ENCODE measurements around the gene GLOD4.
"Not testable (repeated sequence)": the region's sequence is repeated elsewhere in the genome, so short reads cannot be mapped to it uniquely, and the experiment has no call there.

Gene GLOD4

GRCh38 chr17:778096-778495 is 4.0 kb downstream of the GLOD4 start:
- no peak for DNase-seq

DNA sequence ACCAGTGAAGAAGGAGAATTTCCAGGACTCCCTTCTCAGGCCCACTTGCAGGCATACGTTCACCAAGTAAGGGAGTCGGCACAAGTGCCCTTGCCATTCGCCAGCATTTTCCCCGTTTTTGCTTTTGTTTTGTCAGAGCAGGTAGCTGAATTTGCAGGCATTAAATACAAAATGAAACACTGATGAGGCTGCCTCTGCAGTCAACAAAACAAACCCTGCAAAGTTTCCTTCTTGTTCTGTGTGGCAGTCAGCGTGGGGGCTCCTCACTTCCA is 7.8 kb downstream of the GLOD4 start:
- DNase-seq = no peak

GRCh38 chr17:773467-774312 is 8.4 kb downstream of the GLOD4 start:
- DNase-seq = peak in 1 of 56 donors; percentile 8

DNA sequence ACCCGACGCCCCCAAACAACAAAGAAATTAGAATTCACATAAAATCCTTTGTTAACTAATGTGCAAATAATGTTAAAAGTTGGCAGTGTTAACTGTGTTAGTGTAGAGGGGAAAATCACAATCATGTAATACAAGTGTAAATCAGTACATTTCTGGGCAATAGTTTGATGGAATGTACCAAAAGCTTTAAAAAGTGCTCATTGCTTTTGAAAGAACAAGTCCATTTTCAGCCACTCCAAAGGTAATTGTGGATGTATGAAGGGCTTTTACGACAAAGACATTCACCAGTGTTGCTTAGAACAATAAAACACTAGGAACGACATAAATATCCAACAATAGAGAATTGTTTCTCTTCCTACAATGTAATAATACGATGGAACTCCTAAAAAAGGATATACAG is 9.1 kb downstream of the GLOD4 start:
- DNase-seq = no peak

DNA sequence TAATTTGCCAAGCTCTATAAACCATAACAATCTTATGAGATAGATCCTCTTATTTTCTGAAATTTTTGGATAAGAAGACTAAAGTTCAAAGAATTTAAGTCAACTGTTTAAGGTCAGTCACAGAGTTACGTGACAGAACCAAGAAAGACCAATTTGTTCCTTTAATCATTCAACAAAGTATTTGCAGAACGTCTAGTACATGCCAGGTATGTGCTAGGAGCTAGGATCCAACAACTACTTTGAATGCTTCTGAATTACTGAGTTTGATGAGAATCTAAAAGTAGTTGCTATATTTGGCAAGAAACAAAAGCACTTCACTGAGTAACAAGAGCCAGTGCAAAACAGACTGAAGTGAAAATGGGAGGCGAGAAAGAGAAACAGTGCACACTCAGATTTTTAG is 15.0 kb downstream of the GLOD4 start:
- DNase-seq = no peak

- DNase-seq = no peak
These were observed 21.7 kb downstream of the GLOD4 start for GRCh38 chr17:760371-760770.

DNA sequence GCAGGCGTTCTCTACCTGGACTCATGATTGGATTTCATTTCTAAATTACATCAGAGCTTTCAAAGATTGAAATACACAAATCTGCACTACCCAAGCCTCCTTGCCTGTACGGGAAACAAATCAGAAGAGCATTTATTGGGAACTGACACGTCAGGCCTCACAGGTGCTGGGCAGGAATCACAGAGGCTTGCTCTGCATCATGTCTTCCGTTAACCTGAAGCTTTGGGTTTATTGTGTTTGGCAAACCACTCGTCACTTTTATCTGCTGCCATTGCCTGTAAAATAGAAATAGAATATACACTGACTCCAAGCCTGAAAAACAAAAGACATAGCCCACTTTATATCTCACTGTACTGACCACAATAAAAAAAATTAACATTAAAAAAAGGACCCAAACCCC is 22.1 kb downstream of the GLOD4 start:
- DNase-seq = no peak

DNA sequence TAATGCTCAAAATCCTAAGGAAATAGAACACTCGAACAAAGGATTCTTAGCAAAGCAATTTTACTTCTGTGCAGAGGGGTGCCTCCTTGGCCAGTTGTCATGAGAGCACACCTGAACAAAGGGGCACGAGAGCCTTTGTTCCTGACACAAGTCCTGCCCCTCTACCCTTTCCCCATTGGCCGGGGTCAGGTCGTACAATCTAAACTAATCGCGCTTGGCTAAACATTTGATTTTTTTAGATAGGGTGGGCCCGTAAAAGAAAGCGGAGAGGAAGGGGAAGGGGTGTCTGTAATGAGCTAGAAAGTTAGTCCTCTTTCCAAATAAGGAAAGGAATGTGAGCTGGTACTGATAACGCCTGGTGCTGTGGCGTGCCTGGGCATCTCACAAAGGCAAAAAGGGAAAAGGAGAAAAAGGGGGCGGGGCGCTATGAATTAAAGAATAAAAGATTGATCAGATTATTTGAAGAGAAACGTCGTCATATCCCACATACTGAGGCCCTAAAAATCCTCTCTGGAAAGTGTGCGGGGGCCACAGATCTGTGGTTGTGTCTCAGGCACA is 26.0 kb downstream of the GLOD4 start:
- DNase-seq = not testable (repeated sequence)

DNA sequence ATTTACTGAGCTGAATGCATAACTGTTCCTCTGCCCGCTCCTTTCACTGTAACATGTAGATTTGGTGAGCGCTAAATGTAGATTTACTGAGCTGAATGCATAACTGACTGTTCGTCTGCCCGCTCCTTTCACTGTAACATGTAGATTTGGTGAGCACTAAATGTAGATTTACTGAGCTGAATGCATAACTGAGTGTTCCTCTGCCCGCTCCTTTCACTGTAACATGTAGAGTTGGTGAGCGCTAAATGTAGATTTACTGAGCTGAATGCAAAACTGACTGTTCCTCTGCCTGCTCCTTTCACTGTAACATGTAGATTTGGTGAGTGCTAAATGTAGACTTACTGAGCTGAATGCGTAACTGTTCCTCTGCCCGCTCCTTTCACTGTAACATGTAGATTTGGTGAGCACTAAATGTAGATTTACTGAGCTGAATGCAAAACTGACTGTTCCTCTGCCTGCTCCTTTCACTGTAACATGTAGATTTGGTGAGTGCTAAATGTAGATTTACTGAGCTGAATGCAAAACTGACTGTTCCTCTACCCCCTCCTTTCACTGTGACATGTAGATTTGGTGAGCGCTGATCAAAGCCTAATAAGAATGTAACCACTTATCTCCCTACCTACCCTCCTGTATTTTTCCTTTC is 26.6 kb downstream of the GLOD4 start:
- DNase-seq = not testable (repeated sequence)

- DNase-seq = no peak
These were observed 28.7 kb downstream of the GLOD4 start for GRCh38 chr17:753418-753817.

DNA sequence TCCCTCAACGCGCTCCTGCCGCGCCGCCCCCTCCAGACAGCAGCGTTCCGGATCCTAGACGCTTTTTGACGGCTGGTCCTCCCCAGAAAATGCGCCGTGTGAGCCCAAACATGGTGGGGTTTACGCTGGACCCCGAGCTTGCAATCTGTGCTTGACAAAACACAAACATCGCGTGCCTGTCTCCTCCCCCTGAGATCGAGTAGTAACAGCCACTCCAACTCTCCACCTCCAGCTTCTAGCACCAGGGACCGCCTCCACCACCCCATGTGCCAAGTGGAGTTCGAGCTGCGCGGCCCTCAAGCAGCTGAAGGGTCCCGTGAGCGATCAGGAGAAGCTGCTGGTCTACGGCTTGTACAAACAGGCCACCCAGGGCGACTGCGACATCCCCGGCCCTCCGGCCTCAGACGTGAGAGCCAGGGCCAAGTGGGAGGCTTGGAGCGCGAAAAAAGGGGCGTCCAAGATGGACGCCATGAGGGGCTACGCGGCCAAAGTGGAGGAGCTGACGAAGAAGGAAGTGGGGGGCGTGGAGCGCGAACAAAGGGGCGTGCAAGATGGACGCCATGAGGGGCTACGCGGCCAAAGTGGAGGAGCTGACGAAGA is 29.4 kb downstream of the GLOD4 start:
- peak in 17 of 56 donors; percentile 18 to 51 (median 37) for DNase-seq

DNA sequence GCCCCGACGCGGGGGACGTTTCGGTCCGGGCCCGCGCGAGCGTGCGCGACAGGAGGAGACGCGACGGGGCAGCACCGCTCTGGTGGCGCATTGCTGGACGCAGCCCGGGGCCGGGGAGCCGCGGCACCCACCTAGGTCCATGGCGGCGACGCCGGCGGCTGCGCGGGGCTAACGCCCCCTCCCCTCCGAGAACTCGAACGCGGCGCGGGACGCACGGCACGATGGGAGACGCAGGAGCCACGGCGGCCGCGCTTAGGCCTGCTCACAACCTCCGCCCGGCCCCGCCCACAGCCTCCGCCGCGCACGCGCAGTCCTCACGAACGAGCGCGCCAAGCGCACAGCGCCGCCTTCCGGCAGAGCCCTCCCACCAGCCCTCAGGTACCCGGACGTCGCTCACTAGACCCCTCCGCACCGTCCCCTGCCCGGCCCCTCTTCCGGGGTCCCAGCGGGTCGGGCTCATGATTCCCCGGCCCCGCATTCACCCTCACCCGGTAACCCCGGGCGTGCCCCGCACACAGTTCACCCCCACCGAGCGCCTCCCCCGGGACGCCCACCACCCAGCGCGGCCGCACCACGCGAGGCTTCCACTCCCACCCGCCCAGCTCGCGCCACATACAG is 30.0 kb downstream of the GLOD4 start, which contains the start of gene GEMIN4:
GEMIN4 (minus strand) TSS at position 263 of the 618 bp plus-strand sequence; CDS start at position 141, 122 bp downstream.
- DNase-seq = peak in 55 of 56 donors; percentile 34 to 94 (median 81)

- peak in 5 of 56 donors; percentile 24 to 55 (median 38) for DNase-seq
These were observed 30.6 kb downstream of the GLOD4 start for GRCh38 chr17:751269-752001.

GRCh38 chr17:750431-751037 is 31.5 kb downstream of the GLOD4 start:
- no peak for DNase-seq

DNA sequence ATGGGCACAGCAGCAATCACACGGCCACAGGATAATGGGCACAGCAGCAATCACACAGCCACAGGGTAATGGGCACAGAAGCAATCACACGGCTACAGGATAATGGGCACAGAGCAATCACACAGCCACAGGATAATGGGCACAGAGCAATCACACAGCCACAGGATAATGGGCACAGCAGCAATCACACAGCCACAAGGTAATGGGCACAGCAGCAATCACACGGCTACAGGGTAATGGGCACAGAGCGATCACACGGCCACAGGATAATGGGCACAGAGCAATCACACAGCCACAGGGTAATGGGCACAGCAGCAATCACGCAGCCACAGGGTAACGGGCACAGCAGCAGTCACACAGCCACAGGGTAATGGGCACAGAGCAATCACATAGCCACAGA is 32.7 kb downstream of the GLOD4 start:
- not testable (repeated sequence) for DNase-seq

- not testable (repeated sequence) for DNase-seq
These were observed 33.5 kb downstream of the GLOD4 start for GRCh38 chr17:748604-749003.

- no peak for DNase-seq
These were observed 35.1 kb downstream of the GLOD4 start for GRCh38 chr17:746783-747629.

- no peak for DNase-seq
These were observed 35.9 kb downstream of the GLOD4 start for GRCh38 chr17:746181-746580.

GRCh38 chr17:745406-745805 is 36.7 kb downstream of the GLOD4 start:
- no peak for DNase-seq

DNA sequence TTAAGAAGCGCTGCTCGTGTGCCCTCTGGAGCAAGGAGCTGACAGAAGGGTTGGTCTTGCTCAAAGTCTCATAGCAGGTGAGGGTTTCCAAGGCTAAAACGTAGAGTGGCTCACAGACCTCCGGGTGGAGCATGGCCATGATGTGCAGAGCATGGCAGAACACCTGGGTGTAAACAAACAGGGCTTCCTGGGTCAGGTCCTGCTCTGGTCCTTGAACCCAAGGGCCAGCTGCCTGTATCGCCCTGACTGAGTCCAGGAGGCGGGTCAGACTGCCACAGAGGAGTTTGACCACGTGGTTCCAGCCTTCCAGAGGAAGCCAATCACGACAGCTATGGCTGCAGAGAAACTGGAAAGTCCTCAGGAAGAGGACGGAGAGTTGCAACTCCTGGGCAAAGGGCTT is 37.1 kb downstream of the GLOD4 start:
- no peak for DNase-seq

All from amygdala (tissue), 56 donors.